GM06990 (cell line): ENCODE data around the gene MMP27.
"Not testable (repeated sequence)": the region's sequence is repeated elsewhere in the genome, so short reads cannot be mapped to it uniquely, and the experiment has no call there.

Experiments used
- DNase-seq: peaks from one replicate; pipeline ENCODE4 v3.0.0-alpha.2; 2011; ENCODE audit not compliant: insufficient read length; ENCODE audit errors: extremely low read depth
- H3K27me3 ChIP-seq: replicated peaks from 2 replicates; pipeline ENCODE4 v1.6.0; 2011; ENCODE audit warnings: low read length; ENCODE audit not compliant: control insufficient read depth, insufficient read depth
- H3K36me3 ChIP-seq: 2 replicates; pipeline ENCODE4 v1.5.1; 2011; ENCODE audit warnings: low read length; ENCODE audit not compliant: control insufficient read depth, insufficient read depth
- H3K4me3 ChIP-seq: replicated peaks from 2 replicates; pipeline ENCODE4 v1.5.1; 2011; ENCODE audit warnings: low read depth, mild to moderate bottlenecking, control low read depth, low read length
- CTCF ChIP-seq: IDR thresholded peaks from 2 replicates; pipeline ENCODE4 v1.5.1; 2011; ENCODE audit warnings: low read length, control low read depth, mild to moderate bottlenecking, inconsistent platforms; ENCODE audit not compliant: insufficient read depth, poor library complexity, severe bottlenecking

The MMP27 gene

GRCh38 chr11:102705626-102706025 lies at the start of gene MMP27:
Gene MMP27, minus strand, starts transcription at chr11:102705769. Its CDS starts 55 bp downstream, at chr11:102705714.
- Histone ChIP-seq H3K4me3 (no peak within 1 kb of the TSS), H3K36me3 (no peaks in the 10 kb centered on the region), H3K27me3 (no peaks in the 10 kb centered on the region)
- no peak for TF ChIP-seq CTCF
- no peak for DNase-seq

- Histone ChIP-seq H3K36me3 (no peaks in the 10 kb centered on the region), H3K27me3 (no peaks in the 10 kb centered on the region; the same call in 1 of the 2 replicates)
- no peak for TF ChIP-seq CTCF
Measured at GRCh38 chr11:102753267-102753666, 47.7 kb upstream of the MMP27 start.

GRCh38 chr11:102751673-102752072 lies 46.1 kb upstream of the MMP27 start:
- DNase-seq, result no peak
- TF ChIP-seq CTCF, result no peak
- Histone ChIP-seq H3K27me3 (no peaks in the 10 kb centered on the region; the same call in 1 of the 2 replicates), H3K36me3 (no peaks in the 10 kb centered on the region), H3K4me3 (no peak overlapping the region)

More at GRCh38 chr11:102753267-102753666, 47.7 kb upstream of the MMP27 start:
- no peak overlapping the region for H3K4me3 ChIP-seq
- DNase-seq, result no peak

- Histone ChIP-seq H3K36me3 (no peaks in the 10 kb centered on the region), H3K27me3 (no peaks in the 10 kb centered on the region; the same call in 1 of the 2 replicates), H3K4me3 (no peak overlapping the region)
- DNase-seq, result no peak
- no peak for TF ChIP-seq CTCF
Measured at GRCh38 chr11:102749101-102749722, 43.6 kb upstream of the MMP27 start.

- not testable (repeated sequence) for H3K27me3 ChIP-seq, H3K4me3 ChIP-seq, H3K36me3 ChIP-seq, DNase-seq
Measured at GRCh38 chr11:102746746-102747578, 41.4 kb upstream of the MMP27 start.

- no peak for TF ChIP-seq CTCF
- Histone ChIP-seq H3K27me3 (no peaks in the 10 kb centered on the region), H3K36me3 (no peaks in the 10 kb centered on the region), H3K4me3 (no peak overlapping the region)
- DNase-seq, result no peak
Measured at GRCh38 chr11:102734650-102735049, 29.1 kb upstream of the MMP27 start.
